Natural killer cell treated with Interleukin-12 subunit alpha and Interleukin-12 subunit beta and Interleukin-15 and Interleukin-18, amount 100 ng/mL, for 72 hours (primary cell): Measurements from ENCODE around the gene CTNNBL1. TPM values are rescaled to one million over a fixed set of nuclear protein-coding genes. Genes with fewer than 3 reads are reported as not detected.
"Not testable (repeated sequence)": the region's sequence is repeated elsewhere in the genome, so short reads cannot be mapped to it uniquely, and the experiment has no call there.

Experiments
- ATAC-seq, 2 donors: fragments of 150-1000 bp; cut with Tn5 transposase in 1 of 2; sonication (Bioruptor Pico), chemical (Tn5 transposase) in 1 of 2; 2 replicates each; pipeline ENCODE4 v1.10.0; 2021
- DNase-seq: peaks from one replicate; pipeline ENCODE4 v3.0.0; 2022; ENCODE audit warnings: low spot score
- H3K27ac Mint-ChIP-seq, 2 donors: 1 replicate in 1 of 2; 2 replicates in 1 of 2; pipeline ENCODE4 v1.8.0; 2022; ENCODE audit warnings: mixed read lengths in 2 of 2, mild to moderate bottlenecking in 1 of 2, moderate library complexity in 1 of 2
- H3K27me3 Mint-ChIP-seq, 2 donors: 1 replicate in 1 of 2; 2 replicates in 1 of 2; pipeline ENCODE4 v1.8.0; 2022; ENCODE audit warnings: mixed read lengths in 2 of 2
- H3K36me3 Mint-ChIP-seq: one replicate; pipeline ENCODE4 v1.8.0; 2022; ENCODE audit warnings: mixed read lengths
- H3K4me1 Mint-ChIP-seq, 2 donors: 1 replicate in 1 of 2; 2 replicates in 1 of 2; pipeline ENCODE4 v1.8.0; 2022; ENCODE audit warnings: low read depth in 2 of 2, mixed read lengths in 2 of 2, mild to moderate bottlenecking in 1 of 2
- H3K4me3 Mint-ChIP-seq: one replicate; pipeline ENCODE4 v1.8.0; 2022; ENCODE audit warnings: mixed read lengths
- H3K9me3 Mint-ChIP-seq: 2 replicates; pipeline ENCODE4 v1.8.0; 2022; ENCODE audit warnings: mixed read lengths
- total RNA-seq, 2 donors: library from RNA; stranded (reverse); gene quantifications; one replicate each; pipeline ENCODE4 v1.2.3, GENCODE V29; 2022

Gene CTNNBL1
- total RNA-seq, 2 donors from 2014 or later, result 80.9 to 95.9 TPM

DNA sequence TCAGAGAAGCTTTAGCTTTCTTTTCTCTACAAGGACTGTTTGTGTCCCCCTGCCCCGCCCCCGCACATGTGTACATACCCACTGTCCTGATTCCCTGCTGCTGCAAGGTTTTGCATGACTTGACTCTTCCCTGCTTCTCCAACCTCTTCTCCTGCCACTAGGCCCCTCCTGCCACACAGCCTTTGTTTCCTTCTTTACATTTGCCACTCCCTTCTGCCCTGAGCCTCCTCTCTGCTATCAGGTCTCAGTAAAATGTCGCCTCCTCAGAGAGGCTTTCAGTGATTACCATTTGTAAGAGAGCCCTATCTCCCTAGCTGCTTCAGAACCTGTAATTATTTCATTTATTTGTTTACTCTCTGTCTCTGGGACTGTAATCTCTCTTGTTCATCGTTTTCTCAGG lies 152.7 kb downstream of the CTNNBL1 start:
- Mint-ChIP-seq H3K27me3 (no peaks in the 10 kb centered on the region), H3K27ac (no peak overlapping the region)
- DNase-seq, result no peak

GRCh38 chr20:37848706-37849105 lies 154.9 kb downstream of the CTNNBL1 start:
- no peak for DNase-seq
- Mint-ChIP-seq H3K27ac (no peak overlapping the region), H3K9me3 (no peaks in the 10 kb centered on the region), H3K27me3 (no peaks in the 10 kb centered on the region), H3K4me1 (no peaks in the 10 kb centered on the region), H3K36me3 (peaks cover 5% of the 10 kb centered on the region), H3K4me3 (no peak overlapping the region)
- ATAC-seq, result no peak

More for the DNA sequence above, 152.7 kb downstream of the CTNNBL1 start:
- no peak for ATAC-seq
- Mint-ChIP-seq H3K9me3 (no peaks in the 10 kb centered on the region), H3K4me3 (no peak overlapping the region), H3K36me3 (peaks cover 12% of the 10 kb centered on the region), H3K4me1 (no peaks in the 10 kb centered on the region)

DNA sequence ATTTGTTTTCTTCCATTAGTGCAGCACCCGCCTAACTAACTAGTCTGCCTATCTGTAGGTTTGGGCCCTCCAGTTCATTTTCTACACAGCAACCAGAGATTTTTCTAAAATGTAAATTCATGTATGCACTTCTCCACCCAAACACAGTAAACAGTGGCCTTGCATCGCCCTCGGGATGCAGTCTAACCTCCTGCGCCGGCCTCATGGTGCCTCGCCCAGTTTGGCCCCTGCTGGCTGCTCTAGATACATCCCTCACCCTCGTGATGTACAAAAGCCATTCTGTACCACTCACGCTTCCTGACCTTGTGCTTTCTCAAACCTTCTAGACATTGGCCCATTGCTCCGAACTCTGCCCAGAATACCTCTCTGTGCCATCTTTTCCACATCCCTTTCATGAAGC lies 155.3 kb downstream of the CTNNBL1 start:
- H3K4me1 Mint-ChIP-seq, result no peaks in the 10 kb centered on the region
- ATAC-seq, result no peak
- H3K4me3 Mint-ChIP-seq, result no peak overlapping the region
- H3K27ac Mint-ChIP-seq, result no peak overlapping the region
- no peaks in the 10 kb centered on the region for H3K27me3 Mint-ChIP-seq
- H3K36me3 Mint-ChIP-seq, result peaks cover 5% of the 10 kb centered on the region
- no peak for DNase-seq
- no peaks in the 10 kb centered on the region for H3K9me3 Mint-ChIP-seq

DNA sequence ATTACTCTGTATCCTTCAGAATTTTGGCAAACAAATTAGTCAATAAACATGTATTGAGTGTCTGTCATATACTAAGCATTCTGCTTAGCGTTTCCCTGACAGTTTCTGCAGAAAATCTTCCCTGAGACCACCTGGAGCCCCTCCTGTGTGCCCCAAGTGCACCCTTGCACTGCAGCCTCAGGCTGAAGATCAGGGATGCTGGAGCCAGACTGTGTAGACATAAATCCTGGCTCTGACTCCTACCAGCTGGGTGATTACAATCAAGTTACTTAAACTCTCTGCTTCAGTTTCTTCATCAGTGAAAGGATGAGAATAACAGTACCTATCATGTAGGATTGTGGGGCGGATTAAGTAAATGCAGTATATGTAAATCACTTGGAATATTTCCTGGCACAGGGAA lies 155.7 kb downstream of the CTNNBL1 start:
- Mint-ChIP-seq H3K27ac (no peak overlapping the region), H3K27me3 (no peaks in the 10 kb centered on the region), H3K4me1 (no peaks in the 10 kb centered on the region), H3K36me3 (peaks cover 5% of the 10 kb centered on the region), H3K4me3 (no peak overlapping the region), H3K9me3 (no peaks in the 10 kb centered on the region)
- ATAC-seq (no peak), DNase-seq (no peak)

GRCh38 chr20:37850036-37850592 lies 156.3 kb downstream of the CTNNBL1 start:
- ATAC-seq (no peak), DNase-seq (no peak)
- H3K27me3 Mint-ChIP-seq, result no peaks in the 10 kb centered on the region
- peaks cover 5% of the 10 kb centered on the region for H3K36me3 Mint-ChIP-seq
- no peaks in the 10 kb centered on the region for H3K4me1 Mint-ChIP-seq
- no peak overlapping the region for H3K4me3 Mint-ChIP-seq
- H3K9me3 Mint-ChIP-seq, result no peaks in the 10 kb centered on the region
- no peak overlapping the region for H3K27ac Mint-ChIP-seq

GRCh38 chr20:37850724-37851355 lies 157.0 kb downstream of the CTNNBL1 start:
- DNase-seq, result no peak

DNA sequence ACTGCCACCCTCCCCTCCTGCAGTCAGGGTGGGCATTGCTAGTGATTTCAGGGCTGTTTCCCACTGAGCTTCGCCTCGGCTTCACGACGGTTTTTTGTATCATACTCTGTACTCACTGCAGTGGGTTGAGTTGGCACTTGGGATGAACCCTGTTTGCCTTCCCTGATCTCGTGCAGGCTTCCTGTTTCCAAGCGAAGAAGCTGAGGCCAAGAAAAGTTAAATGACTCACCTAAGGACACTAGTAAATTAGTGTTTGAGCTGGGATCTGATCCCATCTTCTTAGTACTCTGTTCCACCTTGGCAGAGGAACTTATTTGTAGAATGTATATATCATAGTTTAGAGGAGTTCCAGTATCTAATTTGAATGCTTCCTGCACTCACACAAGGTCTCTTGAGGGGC lies 158.8 kb downstream of the CTNNBL1 start:
- Mint-ChIP-seq H3K36me3 (peaks cover 5% of the 10 kb centered on the region), H3K9me3 (no peaks in the 10 kb centered on the region), H3K27me3 (no peaks in the 10 kb centered on the region), H3K4me3 (no peak overlapping the region), H3K4me1 (peaks cover 2 to 5% of the 10 kb centered on the region in 2 donors), H3K27ac (no peak overlapping the region)
- ATAC-seq (no peak), DNase-seq (no peak)

More at GRCh38 chr20:37850724-37851355, 157.0 kb downstream of the CTNNBL1 start:
- Mint-ChIP-seq H3K4me3 (no peak overlapping the region), H3K4me1 (no peaks in the 10 kb centered on the region), H3K9me3 (no peaks in the 10 kb centered on the region), H3K27me3 (no peaks in the 10 kb centered on the region), H3K27ac (no peak overlapping the region), H3K36me3 (peaks cover 5% of the 10 kb centered on the region)
- no peak for ATAC-seq

DNA sequence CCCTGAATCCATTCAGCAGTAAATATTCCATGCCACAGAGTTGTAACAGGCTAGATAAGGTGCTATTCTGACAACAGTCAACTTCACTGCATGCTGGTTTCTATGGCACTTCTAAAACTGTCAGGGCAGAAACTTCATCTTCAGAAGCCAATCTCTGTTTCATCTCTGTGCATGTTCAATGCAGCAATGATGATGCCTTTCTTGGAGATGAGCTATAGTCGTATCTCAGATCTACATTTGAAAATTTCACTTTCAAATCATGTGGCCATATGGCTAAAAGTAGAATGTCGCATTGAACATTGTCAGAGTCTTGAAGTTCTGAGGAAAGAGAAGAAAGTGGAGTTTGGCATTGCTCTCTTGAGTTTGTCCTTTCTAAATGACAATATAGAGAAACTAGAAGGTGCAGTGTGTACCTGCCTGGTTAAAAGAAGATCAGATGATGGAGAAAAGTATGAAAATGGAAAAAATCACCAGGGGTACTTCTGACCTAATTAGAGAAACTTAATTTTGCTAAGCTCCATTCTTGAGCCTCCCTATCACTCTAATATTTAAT lies 160.1 kb downstream of the CTNNBL1 start:
- ATAC-seq, result no peak
- Mint-ChIP-seq H3K4me3 (no peak overlapping the region), H3K9me3 (no peaks in the 10 kb centered on the region), H3K27me3 (no peaks in the 10 kb centered on the region), H3K36me3 (no peaks in the 10 kb centered on the region), H3K27ac (no peak overlapping the region), H3K4me1 (peaks cover 2 to 5% of the 10 kb centered on the region in 2 donors)
- DNase-seq, result no peak

DNA sequence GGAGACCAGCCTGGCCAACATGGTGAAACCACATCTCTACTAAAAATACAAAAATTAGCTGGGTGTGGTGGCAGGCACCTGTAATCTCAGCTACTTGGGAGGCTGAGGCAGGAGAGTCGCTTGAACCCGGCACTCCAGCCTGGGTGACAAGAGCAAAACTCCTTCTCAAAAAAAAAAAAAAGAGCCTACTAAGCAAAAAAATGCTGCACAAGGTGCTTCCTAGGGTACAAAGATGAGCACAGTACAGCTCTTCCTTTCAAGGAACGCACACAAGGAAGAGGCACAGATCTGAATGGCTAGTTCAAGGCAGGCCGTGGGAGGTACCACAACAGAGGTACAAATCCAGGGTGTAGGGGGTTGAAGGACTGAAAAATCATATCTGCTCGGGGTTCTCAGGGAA lies 162.2 kb downstream of the CTNNBL1 start:
- not testable (repeated sequence) for DNase-seq, H3K4me1 Mint-ChIP-seq, H3K36me3 Mint-ChIP-seq, ATAC-seq, H3K4me3 Mint-ChIP-seq, H3K9me3 Mint-ChIP-seq, H3K27me3 Mint-ChIP-seq
- peak overlapping the region in 1 of 2 donors; percentile 29 for H3K27ac Mint-ChIP-seq

- Mint-ChIP-seq H3K4me3 (no peak overlapping the region), H3K4me1 (peaks cover 2 to 5% of the 10 kb centered on the region in 2 donors), H3K27ac (peak overlapping the region in 1 of 2 donors; percentile 29), H3K9me3 (no peaks in the 10 kb centered on the region), H3K27me3 (no peaks in the 10 kb centered on the region), H3K36me3 (no peaks in the 10 kb centered on the region)
- DNase-seq, result no peak
- peak in 1 of 2 donors; percentile 63 for ATAC-seq
These were observed 163.3 kb downstream of the CTNNBL1 start for GRCh38 chr20:37856932-37857660.

DNA sequence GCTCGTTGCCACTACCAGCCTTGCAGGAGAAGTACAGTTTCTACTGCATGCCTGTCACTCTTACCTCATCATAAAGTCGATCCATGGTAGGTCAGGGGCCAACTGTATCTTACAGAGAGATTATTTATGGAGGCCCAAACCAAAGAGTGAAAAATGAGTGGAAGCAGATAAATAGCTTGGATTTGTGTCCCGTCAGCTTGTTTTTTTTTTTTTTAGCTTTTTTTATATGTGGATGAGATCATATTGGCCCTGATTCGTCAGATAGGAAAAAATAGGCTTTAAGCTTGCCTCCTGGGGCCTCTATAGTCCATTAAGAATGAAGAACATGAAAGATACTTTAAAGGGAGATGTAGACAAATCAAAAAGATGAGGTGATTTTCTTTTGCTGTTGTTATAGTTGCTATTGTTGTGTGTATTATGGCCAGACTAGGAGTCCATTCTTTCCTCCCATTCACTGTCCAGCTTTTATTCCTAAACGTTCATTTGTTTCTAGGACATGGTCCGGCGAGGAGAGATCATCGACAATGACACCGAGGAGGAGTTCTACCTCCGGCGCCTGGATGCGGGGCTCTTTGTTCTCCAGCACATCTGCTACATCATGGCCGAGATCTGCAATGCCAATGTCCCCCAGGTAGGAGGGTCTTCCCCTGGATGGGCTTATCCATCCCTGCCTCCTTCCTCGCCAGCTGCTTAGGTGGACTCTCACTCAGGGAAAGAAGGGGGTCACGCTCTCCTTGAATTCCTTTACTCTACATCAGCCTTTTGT lies 165.8 kb downstream of the CTNNBL1 start:
- ATAC-seq, result no peak
- DNase-seq, result no peak
- Mint-ChIP-seq H3K4me3 (no peak overlapping the region), H3K36me3 (peaks cover 5% of the 10 kb centered on the region), H3K4me1 (peaks cover 2 to 5% of the 10 kb centered on the region in 2 donors), H3K27me3 (no peaks in the 10 kb centered on the region), H3K27ac (no peak overlapping the region), H3K9me3 (no peaks in the 10 kb centered on the region)

GRCh38 chr20:37863289-37863688 lies 169.5 kb downstream of the CTNNBL1 start:
- Mint-ChIP-seq H3K9me3 (no peaks in the 10 kb centered on the region), H3K4me1 (no peaks in the 10 kb centered on the region), H3K36me3 (peaks cover 5% of the 10 kb centered on the region), H3K4me3 (no peak overlapping the region), H3K27ac (no peak overlapping the region), H3K27me3 (no peaks in the 10 kb centered on the region)
- no peak for ATAC-seq
- no peak for DNase-seq

- Mint-ChIP-seq H3K27me3 (no peaks in the 10 kb centered on the region), H3K36me3 (peaks cover 5% of the 10 kb centered on the region), H3K27ac (no peak overlapping the region)
These were observed 170.5 kb downstream of the CTNNBL1 start for GRCh38 chr20:37864298-37864697.

More at GRCh38 chr20:37864298-37864697, 170.5 kb downstream of the CTNNBL1 start:
- Mint-ChIP-seq H3K4me3 (no peak overlapping the region), H3K4me1 (no peaks in the 10 kb centered on the region), H3K9me3 (no peaks in the 10 kb centered on the region)
- DNase-seq, result no peak
- no peak for ATAC-seq
